Inferior parietal cortex (tissue), 1 donor: ENCODE data around the gene GALNT18.

Experiments
- DNase-seq: peaks from one replicate; pipeline ENCODE4 v3.0.0-alpha.2; 2016; ENCODE audit errors: extremely low spot score

GALNT18 gene

DNA sequence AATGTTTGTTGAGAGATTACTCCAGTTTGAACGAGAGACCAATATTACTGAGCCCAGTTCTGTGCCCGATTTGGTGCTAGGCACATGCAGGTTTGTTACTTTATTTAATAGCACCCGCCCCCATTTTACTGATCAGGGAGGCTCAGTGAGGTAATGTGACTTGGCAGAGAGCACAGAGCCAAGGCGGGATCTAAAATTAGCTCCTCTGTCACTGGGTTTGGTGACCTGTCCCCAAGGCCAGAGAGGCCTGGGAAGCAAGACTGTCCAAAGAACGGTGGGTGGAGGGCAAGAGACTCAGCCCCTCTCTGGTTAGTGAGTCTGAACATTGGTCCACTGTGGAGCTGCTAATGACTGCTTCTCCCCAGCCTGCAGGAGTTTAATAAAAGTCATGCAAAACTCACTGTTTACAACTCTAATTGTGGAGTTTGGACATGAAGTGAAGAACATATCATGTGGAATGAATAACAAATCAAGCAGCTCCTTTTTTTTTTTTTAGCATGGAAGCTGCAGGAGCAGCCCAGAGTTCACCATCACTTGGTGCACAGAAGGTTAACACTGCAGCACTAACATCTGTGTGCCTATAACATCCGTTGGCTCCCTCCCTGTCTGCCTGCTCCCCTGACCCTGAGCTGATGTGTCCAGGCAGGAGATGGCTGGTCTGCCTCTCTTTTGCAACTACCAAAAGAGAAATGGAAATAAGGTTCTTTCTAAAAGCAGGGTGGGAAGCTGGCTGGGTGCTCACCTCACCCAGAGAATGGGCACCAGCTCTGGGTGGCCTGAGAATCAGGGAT, 307.7 kb downstream of the GALNT18 start:
- DNase-seq = no peak

- DNase-seq = no peak
Observed at GRCh38 chr11:11313426-11313825, 308.4 kb downstream of the GALNT18 start.

GRCh38 chr11:11312738-11313137, 309.1 kb downstream of the GALNT18 start:
- DNase-seq = no peak

DNA sequence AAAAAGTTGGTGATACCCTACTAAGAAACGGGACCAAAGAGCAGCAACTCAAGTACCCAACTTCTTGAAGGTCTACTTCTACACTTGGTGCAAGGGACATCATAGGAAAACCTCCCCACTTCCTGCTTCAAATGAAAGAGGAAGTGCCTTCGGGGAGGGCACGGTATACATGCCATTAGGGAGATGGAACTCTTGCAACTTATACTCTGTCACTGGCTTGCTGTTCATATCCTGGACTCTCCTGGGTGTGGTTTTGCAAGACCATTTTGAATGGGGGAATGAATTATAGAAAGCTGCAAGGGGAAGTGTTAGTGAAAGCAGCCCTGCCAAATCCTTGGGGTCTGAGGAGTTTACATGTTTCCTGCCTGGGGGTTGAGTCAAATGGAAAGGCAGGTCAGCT, 310.6 kb downstream of the GALNT18 start:
- DNase-seq = no peak

DNA sequence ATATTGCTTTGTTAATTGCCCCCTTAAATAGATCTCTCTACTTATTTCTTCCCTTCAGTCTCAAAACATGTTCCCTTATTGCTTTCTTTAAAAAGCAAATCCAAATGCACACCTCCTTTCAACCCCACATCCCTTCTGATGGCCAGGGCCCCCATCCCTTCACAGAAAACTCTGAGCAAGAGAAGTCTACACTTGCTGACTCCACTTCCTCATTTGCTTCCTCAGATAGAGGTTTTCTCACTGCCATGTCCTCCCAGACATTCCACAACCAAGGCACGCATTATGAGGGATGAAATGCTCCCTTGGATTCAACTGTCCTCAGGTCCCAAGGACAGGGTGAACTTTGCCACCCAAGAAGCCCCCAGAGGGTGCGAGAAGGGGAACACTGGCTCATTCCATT, 311.9 kb downstream of the GALNT18 start:
- DNase-seq = no peak

DNA sequence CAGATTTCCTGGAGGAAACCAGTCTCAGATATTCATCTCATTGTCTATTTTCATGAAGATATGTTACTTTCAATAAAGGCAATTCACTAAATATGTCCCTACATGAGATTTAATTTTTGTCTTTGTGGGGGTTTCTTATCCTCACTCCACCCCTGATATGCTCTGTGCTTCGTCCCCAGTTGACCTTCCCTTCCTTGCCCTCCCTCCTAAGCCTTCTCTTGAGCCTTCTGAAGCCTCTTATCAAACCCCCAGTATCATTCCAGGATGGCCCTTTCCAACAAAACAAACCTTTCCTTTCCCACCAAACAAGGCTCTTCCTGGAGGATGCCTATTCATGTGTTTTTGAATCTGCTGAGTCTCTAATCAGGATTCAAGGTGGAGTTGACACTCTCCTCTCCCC, 313.6 kb downstream of the GALNT18 start:
- DNase-seq = no peak

DNA sequence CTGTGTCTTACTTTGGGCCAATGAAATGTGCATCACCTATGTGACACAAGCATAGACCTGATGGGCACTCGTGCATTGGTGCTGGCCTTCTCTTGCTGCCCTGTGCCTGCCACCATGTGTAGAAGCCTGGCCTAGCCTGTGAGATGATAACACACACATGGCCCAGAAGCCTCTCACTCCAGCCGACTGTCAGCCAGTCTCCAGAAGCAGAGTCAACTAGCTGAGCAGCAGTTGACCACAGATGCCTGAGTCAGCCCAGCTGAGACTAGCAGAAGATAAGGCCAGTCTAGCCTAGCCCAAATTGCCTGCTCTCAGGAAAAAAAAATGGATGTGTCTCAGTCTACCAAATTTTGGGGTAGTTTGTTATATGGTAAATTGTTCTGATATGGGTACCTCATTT, 314.9 kb downstream of the GALNT18 start:
- DNase-seq = no peak

- no peak for DNase-seq
Observed at GRCh38 chr11:11304550-11304949, 317.3 kb downstream of the GALNT18 start.

- no peak for DNase-seq
Observed at GRCh38 chr11:11302565-11302964, 319.2 kb downstream of the GALNT18 start.

DNA sequence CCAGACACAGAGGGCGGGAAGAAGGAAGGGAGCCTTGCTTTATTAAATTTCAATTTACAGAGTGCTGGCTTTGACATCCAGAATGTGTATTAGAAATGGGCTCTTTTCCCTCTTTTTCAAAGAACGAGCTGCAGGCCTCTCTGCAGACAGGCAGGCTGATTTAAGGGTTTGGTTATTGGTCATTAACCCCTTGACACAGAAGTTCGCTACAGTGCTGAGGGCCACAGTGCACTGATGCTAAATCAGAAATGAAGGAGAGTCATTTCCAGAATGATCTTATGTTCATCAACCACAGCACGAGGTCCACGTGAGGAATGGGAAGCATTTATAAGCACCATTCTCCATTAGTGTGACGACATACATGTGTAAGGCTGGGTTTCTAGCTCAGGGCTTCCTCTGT, 320.6 kb downstream of the GALNT18 start:
- no peak for DNase-seq

DNA sequence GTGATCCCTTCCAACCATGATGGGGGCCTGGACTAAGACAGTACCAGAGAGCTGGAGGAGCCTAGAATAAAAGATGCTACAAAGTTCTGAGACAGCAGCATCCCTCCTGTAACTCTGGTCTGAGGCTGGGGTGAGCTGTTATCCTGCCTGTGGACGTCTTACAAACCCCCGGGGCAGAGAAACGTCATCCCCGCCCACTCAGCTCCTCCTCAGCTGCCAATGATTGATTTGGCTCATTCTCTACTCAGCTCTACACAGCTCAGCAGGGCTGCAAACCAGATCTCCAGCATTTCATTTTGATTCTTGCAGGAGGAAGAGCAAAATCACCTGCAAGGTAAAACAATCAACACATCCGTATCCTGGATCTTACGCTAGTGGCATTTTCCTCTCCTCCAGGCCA, 324.2 kb downstream of the GALNT18 start:
- no peak for DNase-seq

DNA sequence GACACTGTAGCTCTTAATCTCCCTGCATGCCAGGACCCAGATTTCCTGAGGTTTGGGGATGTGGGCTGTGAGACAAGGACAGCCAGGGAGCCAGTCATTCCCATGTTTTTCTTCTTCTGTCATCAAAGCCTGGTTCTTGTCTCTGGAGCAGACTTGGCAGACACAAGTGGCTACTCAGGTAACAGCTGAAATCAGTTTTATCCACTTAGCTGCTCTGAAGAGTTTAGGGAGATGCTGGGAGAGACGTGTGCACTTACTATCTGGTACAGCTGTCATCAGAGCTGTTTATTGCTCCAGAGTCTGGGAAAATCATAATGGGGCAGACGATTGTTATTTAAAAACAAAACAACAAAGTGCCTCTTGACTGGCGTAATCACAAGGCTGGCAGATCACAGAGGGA, 325.4 kb downstream of the GALNT18 start:
- no peak for DNase-seq

- no peak for DNase-seq
Observed at GRCh38 chr11:11294551-11294855, 327.3 kb downstream of the GALNT18 start.

DNA sequence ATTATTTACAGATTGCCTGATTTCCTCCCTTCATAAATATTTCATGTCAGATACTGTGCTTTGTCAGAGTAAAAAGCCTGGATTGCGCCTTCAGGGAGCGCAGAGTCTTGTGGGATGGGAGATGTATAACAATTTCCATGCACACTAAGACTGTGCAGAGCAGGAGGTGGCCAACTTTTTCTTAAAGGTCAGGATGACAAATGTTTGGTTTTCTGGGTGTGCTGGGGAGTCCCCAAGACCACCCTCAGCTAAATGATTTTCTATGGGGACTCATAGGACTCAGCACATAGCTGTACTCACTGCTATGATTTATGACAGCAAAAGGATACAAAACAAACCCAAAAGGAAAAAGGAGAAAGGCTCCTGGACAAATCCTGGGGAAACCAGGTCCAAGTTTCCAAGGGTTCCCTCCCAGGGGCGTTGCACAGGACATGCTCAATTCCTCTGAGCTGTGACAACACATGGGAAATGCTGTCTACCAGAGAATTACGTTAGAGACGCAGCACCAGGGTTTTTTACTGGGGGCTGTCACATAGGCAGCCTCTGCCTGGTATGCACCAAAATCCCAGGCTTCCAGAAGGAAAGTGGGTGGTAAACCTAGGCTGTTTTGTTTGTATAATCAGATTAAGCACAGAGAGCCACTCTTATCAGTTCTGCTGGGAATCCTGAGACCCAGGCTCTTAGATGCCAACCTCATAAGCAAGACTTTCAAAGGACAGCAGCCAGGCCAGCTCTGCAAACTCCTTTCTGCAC, 327.8 kb downstream of the GALNT18 start:
- DNase-seq = no peak

GRCh38 chr11:11292839-11293238, 329.0 kb downstream of the GALNT18 start:
- no peak for DNase-seq

- DNase-seq = no peak
Observed at GRCh38 chr11:11291041-11292015, 330.5 kb downstream of the GALNT18 start.

GRCh38 chr11:11290354-11290753, 331.5 kb downstream of the GALNT18 start:
- DNase-seq = no peak

DNA sequence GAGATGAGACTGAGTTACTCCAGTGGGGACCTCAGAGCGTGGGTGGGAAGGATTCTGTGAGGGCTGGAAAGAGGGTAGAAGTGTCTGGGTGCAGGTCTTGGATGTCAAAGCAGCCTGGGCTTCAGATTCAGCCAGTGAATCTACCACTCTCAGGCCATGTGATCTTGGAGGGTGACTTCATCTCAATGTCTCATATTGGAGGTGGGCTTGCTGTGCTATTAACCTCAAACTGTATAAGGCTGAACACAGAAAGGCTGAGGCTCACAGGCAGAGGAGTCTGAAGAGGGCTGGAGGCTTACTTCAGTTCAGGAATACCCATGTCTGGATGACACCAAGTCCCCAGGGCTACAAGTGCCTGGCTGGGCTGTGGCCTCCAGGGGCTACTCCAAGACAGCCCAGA, 332.1 kb downstream of the GALNT18 start:
- DNase-seq = no peak

DNA sequence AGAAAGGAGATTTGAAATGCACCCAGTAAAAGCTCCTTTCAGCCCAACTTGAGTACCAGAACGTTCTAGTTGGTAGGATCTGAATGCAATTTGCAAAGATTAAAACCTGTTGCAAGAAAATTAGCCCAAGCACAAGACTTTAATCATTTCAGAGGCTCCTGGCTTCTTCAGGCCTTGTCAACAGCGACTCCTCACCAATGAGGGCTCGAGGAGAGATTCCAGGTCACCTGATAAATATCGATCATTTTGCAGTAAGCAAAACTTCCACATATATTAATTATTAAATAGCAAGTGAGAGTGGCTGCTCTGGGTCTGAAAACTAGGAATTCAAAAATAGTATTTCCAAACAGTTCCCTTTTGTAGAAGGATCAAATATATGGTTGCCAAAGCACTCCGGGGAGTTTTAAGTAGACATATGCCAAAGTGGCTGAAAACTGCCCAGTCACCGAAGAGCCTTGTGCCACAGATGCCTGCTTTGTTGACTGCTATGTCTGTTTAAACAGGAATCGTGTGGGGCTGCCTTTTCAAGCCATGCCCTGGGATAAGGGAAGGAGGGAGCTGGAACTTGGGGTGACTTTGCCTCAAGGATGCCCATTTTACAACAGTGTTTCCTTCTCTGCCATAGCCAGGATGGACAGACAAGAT, 332.7 kb downstream of the GALNT18 start:
- DNase-seq = no peak

DNA sequence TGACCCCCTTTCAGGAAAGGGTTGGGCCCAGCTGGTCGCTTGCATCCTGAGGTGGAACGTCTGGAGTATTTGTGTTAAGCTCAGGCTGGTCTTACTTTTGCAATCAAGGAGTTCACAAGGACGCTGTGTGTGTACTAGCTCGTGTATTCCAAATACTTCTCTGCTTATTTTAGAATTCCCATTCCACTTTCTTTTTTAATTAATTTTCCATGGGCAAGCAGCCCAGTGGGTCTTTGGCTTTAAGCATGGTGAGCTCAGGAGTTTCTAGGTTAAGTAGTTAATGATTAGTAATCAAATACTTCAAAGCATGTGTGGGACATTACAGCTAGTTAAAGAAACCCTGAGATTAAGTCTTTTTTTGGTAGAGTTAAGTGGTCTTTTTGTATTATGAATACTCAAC, 337.3 kb downstream of the GALNT18 start:
- DNase-seq = no peak

DNA sequence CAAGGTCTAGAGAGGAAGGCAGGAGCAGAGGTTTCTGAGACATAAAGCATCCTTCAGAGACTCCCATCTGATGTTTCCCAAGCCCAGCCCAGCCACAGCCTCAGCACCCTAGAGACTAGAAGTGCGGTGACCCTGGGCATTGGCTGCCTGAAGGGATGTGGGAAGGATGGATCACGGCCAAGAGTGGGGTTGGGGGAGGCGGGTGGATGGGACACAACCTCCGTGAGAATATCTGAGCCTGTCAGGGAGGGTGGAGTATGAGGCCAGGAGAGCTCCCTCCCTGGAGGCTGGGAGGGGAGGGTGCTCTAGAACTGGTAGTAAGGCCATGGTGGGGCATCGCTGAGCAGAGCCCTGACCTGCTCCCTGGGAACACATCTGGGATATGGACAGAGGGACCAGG, 340.2 kb downstream of the GALNT18 start:
- DNase-seq = no peak

DNA sequence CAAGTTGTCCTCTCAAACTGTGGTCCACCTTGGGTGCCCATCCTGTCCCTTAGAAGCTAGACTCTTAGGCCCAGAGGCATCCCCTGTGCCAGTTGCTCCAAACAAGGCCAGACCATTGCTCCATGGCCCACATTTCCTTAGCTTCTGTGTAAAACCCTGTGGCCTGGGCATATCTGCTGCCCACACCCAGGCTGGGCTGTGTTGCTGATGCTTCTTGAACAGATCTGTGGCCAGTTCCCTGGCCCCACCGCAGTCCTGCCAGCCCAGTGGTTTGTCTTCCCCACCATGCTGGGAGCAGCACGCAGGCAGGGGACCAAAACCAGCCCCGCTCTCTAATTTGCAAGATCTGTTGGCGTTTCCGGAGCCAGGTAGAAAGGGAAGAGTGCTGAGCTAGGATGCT, 341.0 kb downstream of the GALNT18 start:
- no peak for DNase-seq
